Activated CD8-positive, alpha-beta memory T cell treated with anti-CD3 and anti-CD28 coated beads, Interleukin-2, amount 50 U/mL, for 24 hours (primary cell): ENCODE measurements around the gene SFSWAP.

Experiments
- DNase-seq: peaks from one replicate; pipeline ENCODE4 v3.0.0-alpha.2; 2020; ENCODE audit errors: extremely low read depth

Gene SFSWAP

GRCh38 chr12:131787143-131787660 is 76.3 kb downstream of the SFSWAP start:
- no peak for DNase-seq

DNA sequence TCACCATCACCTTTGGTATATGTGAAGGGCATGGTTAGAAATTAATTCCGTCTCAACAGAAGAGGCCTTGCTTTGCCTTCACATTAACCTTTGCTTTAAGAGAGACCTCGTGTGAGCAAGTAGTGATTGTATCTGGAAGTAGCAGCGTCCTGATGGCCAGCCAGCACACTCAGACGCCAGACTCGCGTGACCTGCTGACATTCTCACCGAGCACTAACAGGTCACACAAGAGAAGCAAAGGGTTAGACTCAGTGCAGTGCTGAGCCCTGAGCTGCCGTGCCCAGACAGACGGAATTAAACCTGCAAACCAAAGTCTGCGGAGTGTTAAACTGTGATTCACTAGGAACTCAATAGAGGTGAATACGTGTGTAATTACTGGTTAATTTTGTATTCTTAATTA is 77.2 kb downstream of the SFSWAP start:
- no peak for DNase-seq

DNA sequence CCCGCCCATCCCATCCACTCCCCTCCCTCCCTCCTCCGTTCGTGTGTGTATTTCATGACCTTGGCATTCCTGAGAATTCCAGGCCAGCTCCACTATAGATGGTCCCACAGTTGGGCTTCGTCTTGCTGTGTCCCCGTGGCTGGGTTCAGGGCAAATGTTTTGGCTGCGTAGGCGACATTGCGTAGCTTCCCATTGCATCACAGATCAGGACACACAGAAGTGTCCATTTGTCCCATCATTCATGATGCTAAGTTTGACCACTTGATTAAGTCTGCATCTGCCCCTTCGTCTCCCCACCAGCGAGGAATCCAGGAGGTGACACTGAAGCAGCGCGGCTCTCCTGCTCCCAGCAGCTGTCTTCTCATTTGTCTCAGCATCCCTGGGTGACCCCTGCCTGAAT is 78.7 kb downstream of the SFSWAP start:
- DNase-seq = no peak

DNA sequence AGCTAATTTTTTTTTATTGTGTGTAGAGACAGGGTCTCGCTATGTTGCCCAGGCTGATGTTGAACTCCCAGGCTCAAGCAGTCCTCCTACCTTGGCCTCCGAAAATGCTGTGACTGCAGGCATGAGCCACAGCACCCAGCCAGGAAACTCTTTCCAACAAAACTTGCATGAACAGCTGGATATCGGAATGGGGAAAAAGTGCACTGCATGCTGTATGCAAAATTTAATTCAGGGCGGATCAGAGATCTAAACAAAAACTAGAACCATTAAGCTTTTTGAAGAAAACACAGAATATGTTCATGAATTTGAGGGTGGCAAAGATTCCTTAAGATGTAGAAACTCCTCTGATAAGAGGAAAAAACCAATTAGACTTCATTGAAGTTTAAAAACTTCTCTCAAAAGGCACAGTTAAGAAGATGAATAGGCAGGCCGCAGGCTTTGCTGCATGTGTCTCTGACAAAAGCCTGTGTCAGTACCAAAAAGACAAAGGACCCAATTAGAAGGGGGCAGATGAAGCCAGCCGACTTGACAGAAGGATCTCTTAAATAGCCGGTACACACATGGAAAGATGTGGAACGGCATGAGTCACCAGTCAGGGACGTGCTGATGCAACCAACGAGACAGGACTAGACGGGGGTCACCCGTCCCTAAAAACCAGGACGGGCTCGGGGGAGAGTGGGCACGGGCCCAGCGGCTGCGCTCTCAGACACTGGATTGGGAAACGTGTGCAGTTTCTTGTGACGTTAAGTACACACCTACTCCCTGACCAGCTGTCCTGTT is 82.5 kb downstream of the SFSWAP start:
- DNase-seq = no peak

DNA sequence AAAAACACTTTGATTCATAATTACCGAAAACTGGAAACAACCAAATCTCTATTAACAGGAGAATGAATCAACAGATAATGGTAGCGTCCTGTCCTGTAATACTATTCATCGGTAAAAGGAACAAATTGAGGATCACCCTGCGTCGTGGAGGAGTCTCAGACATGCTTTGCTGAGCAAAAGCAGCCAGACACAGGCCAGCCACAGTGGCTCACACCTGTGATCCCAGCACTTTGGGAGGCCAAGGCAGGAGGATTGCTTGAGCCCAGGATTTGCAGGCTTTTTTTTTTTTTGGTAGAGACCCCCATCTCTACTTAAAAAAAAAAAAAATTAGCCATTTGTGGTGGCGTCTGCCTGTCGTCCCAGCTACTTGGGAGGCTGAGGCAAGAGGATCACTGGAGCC is 83.2 kb downstream of the SFSWAP start:
- DNase-seq = no peak

- DNase-seq = no peak
Observed at GRCh38 chr12:131794573-131794972, 83.7 kb downstream of the SFSWAP start.

- no peak for DNase-seq
Observed at GRCh38 chr12:131795064-131795463, 84.2 kb downstream of the SFSWAP start.

GRCh38 chr12:131795690-131796410 is 85.0 kb downstream of the SFSWAP start:
- no peak for DNase-seq

- DNase-seq = no peak
Observed at GRCh38 chr12:131796411-131796736, 85.5 kb downstream of the SFSWAP start.

DNA sequence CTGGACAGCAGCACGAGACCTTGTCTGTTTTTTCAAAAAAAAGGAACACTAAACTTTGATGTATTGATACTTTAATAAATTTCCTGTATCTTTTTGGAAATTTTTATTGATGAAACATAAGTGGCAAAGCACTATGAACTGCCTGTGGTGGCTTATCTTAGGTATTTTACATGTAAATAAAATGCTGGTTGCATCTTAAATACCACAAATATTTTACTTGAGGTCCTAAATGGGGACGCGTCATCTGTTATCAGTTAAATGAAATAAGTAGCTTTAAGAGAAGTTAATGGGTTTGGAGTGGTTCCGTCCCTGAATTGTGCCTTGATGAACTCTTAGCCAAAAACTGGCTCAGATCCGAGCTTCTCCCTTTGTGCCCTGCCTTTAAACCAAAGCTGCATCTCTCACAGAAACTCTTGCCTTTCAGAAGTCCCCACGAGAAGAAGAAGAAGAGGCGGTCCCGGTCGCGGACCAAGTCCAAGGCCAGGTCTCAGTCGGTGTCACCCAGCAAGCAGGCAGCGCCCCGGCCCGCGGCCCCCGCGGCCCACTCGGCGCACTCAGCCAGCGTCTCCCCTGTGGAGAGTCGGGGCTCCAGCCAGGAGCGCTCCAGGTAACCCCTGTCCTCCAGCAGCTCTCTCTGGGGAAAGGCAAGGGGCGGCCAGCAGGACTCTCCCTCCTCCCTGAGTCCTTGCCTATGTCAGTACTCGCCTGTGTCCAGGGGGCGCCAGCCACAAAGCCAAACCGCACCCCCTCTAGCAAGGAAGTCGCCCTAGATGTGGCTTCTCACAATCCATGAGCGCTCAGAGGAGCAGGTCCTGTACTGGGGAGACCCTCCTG is 86.1 kb downstream of the SFSWAP start:
- no peak for DNase-seq

DNA sequence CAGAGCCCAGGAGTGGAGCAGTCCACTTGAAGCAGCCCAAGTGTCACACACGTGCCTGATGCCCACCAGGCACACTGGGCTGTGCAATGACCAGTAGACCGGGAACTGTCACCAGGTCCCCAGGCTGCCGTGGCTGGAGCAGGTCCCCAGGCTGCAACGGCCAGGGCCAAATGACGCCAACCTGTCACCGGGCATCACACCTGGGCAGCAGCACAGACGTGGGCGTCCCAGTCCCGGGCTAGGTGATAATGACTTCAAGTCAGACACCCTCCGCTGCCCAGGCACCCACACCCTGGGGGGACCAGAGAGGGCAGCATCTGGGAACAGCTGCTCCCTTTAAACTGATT is 86.7 kb downstream of the SFSWAP start:
- no peak for DNase-seq

DNA sequence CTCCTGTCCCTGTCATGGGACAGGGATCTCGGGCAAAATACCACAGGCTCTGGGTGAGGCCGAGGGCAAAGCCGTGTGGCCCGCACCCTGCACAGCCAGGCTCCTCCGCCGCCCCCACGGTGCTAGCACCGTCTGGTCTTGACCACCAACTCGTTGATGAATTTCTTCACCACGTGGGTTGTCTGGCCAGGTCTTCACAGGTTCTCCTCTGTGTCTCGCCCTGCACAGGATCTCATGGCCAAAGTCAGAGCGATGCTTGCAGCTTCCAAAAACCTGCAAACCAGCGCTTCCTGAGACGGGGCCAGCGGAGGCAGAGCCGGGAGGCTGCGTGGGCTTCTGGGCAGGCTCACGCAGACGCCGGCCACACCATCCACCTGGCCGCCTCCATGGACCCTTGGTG is 88.3 kb downstream of the SFSWAP start:
- DNase-seq = no peak

GRCh38 chr12:131799828-131800593 is 89.1 kb downstream of the SFSWAP start:
- DNase-seq = no peak

GRCh38 chr12:131800594-131801135 is 89.8 kb downstream of the SFSWAP start:
- no peak for DNase-seq

DNA sequence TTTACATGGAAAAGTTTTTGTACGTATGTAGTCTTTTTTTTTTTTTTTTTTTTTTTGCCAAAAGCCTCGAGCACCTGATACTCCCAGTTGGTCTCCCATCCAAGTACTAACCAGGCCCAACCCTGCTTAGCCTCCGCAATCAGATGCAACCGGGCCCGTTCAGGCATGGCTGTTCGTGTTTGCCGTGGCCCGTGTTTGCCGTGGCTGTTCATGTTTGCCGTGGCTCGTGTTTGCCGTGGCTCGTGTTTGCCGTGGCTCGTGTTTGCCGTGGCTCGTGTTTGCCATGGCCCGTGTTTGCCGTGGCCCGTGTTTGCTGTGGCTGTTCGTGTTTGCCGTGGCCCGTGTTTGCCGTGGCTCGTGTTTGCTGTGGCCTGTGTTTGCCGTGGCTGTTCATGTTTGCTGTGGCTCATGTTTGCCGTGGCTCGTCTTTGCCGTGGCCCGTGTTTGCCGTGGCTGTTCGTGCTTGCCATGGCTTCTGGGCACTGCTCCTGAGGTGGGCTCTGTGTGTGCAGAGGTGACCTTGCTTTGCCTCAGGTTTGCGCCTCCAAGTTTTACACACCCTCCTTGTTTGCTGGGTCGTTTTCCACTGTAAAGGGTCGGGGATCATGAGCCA is 90.5 kb downstream of the SFSWAP start:
- no peak for DNase-seq

DNA sequence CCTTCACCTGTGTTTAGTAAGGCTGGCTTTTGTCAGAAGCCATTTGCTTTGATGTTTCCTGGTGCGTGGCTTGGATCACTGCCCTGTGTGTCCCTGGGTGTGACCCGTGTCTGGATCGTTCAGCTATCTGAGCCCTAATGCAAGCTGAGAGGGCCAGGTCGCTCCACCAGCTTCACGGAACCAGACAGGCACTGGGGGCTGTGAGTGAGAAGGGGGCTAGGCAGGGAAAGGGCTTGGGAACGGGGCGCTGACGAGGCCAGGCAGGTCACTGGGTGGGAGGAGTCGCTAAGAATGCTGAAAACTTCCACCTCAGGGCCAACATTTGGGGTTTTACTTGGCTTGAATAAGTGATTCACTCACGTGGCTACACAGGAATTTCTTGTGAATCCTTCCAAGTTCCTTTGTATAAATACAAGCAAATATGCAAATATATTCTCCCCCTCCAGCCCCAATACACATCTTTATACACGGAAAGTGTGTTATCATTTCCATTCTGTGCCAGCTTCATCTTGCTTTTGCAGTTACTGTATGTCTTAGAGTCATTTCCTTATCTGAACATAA is 93.2 kb downstream of the SFSWAP start:
- no peak for DNase-seq

GRCh38 chr12:131805421-131805820 is 94.5 kb downstream of the SFSWAP start:
- no peak for DNase-seq

- no peak for DNase-seq
Observed at GRCh38 chr12:131806674-131807073, 95.8 kb downstream of the SFSWAP start.

DNA sequence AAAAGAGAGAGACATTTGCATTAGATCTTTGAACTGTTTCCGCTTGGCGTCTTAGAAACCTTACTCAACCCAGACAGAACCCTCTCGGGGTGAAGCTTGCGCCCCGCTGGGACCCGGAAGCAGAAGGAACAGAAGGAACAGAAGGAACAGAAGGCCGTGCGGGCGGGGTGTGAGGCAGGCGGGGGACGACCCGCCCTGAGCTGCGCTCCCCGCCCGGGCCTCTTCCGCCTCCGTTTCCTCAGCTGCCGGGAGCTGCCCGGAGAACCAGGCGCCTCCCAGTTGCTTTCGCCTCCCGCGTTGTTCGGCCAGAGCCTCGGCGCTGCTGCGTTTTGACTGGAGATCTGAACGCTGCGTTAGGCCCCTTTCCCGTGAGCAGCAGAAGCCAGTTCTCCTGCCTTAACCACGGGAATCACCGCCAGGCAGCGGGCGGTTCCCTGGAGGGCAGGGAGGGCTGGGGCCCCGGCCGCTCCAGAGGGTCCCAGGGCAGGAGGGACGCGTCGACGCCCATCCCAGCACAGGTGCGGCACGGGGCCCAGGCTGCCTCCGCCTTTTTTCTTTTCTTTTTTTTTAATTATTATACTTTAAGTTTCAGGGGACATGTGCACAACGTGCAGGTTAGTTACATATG is 98.0 kb downstream of the SFSWAP start:
- no peak for DNase-seq
